HAP-1 (cell line): ENCODE measurements around the gene SGIP1.
"Not testable (repeated sequence)": the region's sequence is repeated elsewhere in the genome, so short reads cannot be mapped to it uniquely, and the experiment has no call there.

ENCODE experiments used
- DNase-seq, 2 experiments: peaks; one replicate each; pipeline ENCODE4 v3.0.0-alpha.2; 2016 to 2020; ENCODE audit warnings: low spot score in 2 of 2
- H3K27me3 ChIP-seq: fragments of 250-450 bp; sonication (Bioruptor Pico); 2 replicates; pipeline ENCODE4 v1.5.1; 2020; ENCODE audit warnings: low read depth, mild to moderate bottlenecking, moderate library complexity
- H3K36me3 ChIP-seq: fragments of 250-450 bp; sonication (Bioruptor Pico); replicated peaks from 2 replicates; pipeline ENCODE4 v1.5.1; 2020; ENCODE audit warnings: mild to moderate bottlenecking
- H3K4me1 ChIP-seq: fragments of 250-450 bp; sonication (Bioruptor Pico); 2 replicates; pipeline ENCODE4 v1.5.1; 2020; ENCODE audit warnings: mild to moderate bottlenecking
- H3K4me3 ChIP-seq: fragments of 250-450 bp; sonication (Bioruptor Pico); 2 replicates; pipeline ENCODE4 v1.5.1; 2020; ENCODE audit warnings: mild to moderate bottlenecking, moderate library complexity
- H3K9me3 ChIP-seq: fragments of 250-450 bp; sonication (Bioruptor Pico); 2 replicates; pipeline ENCODE4 v1.5.1; 2020; ENCODE audit warnings: mild to moderate bottlenecking, moderate library complexity
- in situ Hi-C: fragments of 300-500 bp; cut with MboI; formaldehyde crosslinking; loops from 3 replicates; pipeline ENCODE4 v1.14.3; 2020; ENCODE audit warnings: low sequenced_read_pairs, inconsistent platforms, mixed read lengths

The SGIP1 gene

GRCh38 chr1:66775646-66776045, 241.7 kb downstream of the SGIP1 start:
- Histone ChIP-seq H3K4me1 (no peaks in the 10 kb centered on the region; the same call in 1 of the 2 replicates), H3K9me3 (no peaks in the 10 kb centered on the region), H3K27me3 (peaks cover 8% of the 10 kb centered on the region; the same call in 1 of the 2 replicates)

GRCh38 chr1:66777831-66778230, 243.9 kb downstream of the SGIP1 start:
- in situ Hi-C loops, result no loop called here
- no peak for DNase-seq
- peaks cover 8% of the 10 kb centered on the region; the same call in 1 of the 2 replicates for H3K27me3 ChIP-seq
- H3K9me3 ChIP-seq, result no peaks in the 10 kb centered on the region
- H3K36me3 ChIP-seq, result no peaks in the 10 kb centered on the region
- no peak overlapping the region for H3K4me3 ChIP-seq
- no peaks in the 10 kb centered on the region; the same call in 1 of the 2 replicates for H3K4me1 ChIP-seq

More at GRCh38 chr1:66775646-66776045, 241.7 kb downstream of the SGIP1 start:
- Histone ChIP-seq H3K36me3 (no peaks in the 10 kb centered on the region), H3K4me3 (no peak overlapping the region)
- in situ Hi-C loops, result no loop called here
- DNase-seq, result no peak

GRCh38 chr1:66778266-66778665, 244.3 kb downstream of the SGIP1 start:
- no peaks in the 10 kb centered on the region for H3K36me3 ChIP-seq
- DNase-seq, result no peak
- no peaks in the 10 kb centered on the region for H3K9me3 ChIP-seq
- no peak overlapping the region for H3K4me3 ChIP-seq
- no peaks in the 10 kb centered on the region; the same call in 1 of the 2 replicates for H3K4me1 ChIP-seq
- in situ Hi-C loops, result no loop called here
- H3K27me3 ChIP-seq, result peaks cover 8% of the 10 kb centered on the region; the same call in 1 of the 2 replicates

DNA sequence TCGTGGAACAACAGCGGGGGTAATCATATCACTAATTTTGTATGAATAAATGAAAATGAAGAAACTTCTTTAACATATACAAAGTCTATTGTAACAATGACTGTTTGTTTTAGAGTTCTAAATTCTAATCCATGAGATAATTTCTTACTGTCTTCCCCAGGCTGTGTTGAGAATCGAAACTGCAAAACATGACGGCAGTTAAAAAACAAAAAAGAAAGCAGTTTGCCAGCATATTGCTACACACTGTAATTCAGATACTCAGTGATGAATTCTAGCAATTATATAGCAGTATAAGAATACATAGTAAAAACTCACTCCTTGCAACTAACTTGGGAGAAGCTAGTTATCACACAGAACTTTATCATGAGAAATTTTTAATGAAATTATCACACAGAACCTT, 245.0 kb downstream of the SGIP1 start:
- Histone ChIP-seq H3K27me3 (peaks cover 8% of the 10 kb centered on the region; the same call in 1 of the 2 replicates), H3K9me3 (no peaks in the 10 kb centered on the region), H3K4me1 (no peaks in the 10 kb centered on the region; the same call in 1 of the 2 replicates), H3K4me3 (no peak overlapping the region), H3K36me3 (no peaks in the 10 kb centered on the region)
- no peak for DNase-seq
- in situ Hi-C loops, result no loop called here

DNA sequence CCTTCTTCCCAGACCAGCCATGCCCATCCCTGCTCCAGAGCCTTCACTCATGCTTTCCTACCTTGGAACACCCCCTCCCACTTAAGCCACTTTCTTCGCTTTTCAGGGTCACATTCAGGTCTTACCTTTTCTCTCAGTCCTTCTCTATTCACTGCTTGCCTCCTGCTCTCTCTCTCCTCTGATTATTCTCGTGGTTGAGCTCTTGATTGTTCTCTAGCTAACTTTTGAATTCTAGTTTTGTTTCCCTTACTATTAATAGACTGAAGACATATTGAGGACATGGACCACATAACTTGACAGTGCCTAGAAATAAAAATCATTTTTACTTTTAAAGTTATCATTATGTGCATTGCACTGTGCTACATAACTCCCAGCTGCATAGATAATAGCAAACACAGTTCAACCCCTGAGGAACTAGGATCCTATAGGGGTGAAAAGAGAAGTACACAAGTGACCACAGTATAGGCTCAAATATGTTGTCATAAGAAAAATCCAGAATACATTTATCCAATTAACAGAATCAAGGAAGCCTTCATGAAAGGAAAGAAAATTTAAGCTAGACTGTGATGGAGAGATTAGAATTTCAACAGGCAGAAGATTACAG, 245.6 kb downstream of the SGIP1 start:
- DNase-seq, result no peak
- no peaks in the 10 kb centered on the region for H3K9me3 ChIP-seq
- H3K4me3 ChIP-seq, result no peak overlapping the region
- H3K27me3 ChIP-seq, result peaks cover 8% of the 10 kb centered on the region; the same call in 1 of the 2 replicates
- no peaks in the 10 kb centered on the region; the same call in 1 of the 2 replicates for H3K4me1 ChIP-seq
- in situ Hi-C loops, result no loop called here
- H3K36me3 ChIP-seq, result no peaks in the 10 kb centered on the region

GRCh38 chr1:66785800-66786199, 251.8 kb downstream of the SGIP1 start:
- in situ Hi-C loops, H3K4me1 ChIP-seq, H3K27me3 ChIP-seq, H3K4me3 ChIP-seq, H3K9me3 ChIP-seq, H3K36me3 ChIP-seq, DNase-seq: not testable (repeated sequence)

DNA sequence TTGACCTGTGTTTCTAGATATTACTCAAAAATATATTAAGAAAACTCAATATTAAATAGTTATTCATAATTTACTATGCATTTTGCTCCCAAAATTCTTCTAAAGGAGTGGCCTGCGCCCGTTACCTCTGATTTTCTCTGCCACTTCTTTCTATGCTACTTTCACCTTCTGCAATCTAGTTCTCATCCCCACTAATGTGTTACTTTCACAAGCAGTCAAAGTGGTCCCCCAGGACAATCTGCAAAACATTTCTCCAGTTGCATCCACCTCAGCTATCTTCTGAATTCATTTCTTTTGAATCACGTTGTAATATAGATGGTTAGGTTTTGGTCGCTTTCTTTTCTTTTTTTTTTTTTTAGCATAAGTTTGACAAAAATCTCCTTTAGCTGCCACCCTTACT, 253.7 kb downstream of the SGIP1 start:
- DNase-seq, result no peak
- H3K9me3 ChIP-seq, result no peaks in the 10 kb centered on the region
- H3K36me3 ChIP-seq, result no peaks in the 10 kb centered on the region
- in situ Hi-C loops, result no loop called here
- H3K4me1 ChIP-seq, result no peaks in the 10 kb centered on the region
- peaks cover 3% of the 10 kb centered on the region; the same call in 1 of the 2 replicates for H3K27me3 ChIP-seq
- no peak overlapping the region for H3K4me3 ChIP-seq

GRCh38 chr1:66788231-66788939, 254.4 kb downstream of the SGIP1 start:
- Histone ChIP-seq H3K27me3 (peaks cover 3% of the 10 kb centered on the region; the same call in 1 of the 2 replicates), H3K36me3 (no peaks in the 10 kb centered on the region), H3K4me1 (no peaks in the 10 kb centered on the region), H3K4me3 (no peak overlapping the region), H3K9me3 (no peaks in the 10 kb centered on the region)
- no peak for DNase-seq
- in situ Hi-C loops, result no loop called here

GRCh38 chr1:66791621-66792610, 258.0 kb downstream of the SGIP1 start:
- no peak for DNase-seq
- Histone ChIP-seq H3K36me3 (no peaks in the 10 kb centered on the region), H3K4me1 (no peaks in the 10 kb centered on the region), H3K27me3 (peaks cover 3% of the 10 kb centered on the region; the same call in 1 of the 2 replicates), H3K9me3 (no peaks in the 10 kb centered on the region), H3K4me3 (no peak overlapping the region)
- in situ Hi-C loops, result no loop called here

- H3K27me3 ChIP-seq, H3K4me1 ChIP-seq, H3K9me3 ChIP-seq, DNase-seq, H3K4me3 ChIP-seq, H3K36me3 ChIP-seq, in situ Hi-C loops: not testable (repeated sequence)
Measured at GRCh38 chr1:66795839-66796238, 261.9 kb downstream of the SGIP1 start.
